Activated CD8-positive, alpha-beta memory T cell treated with anti-CD3 and anti-CD28 coated beads, Interleukin-2, amount 50 U/mL, for 1 hour (primary cell): ENCODE results near the gene SYNC.
"Not testable (repeated sequence)": the region's sequence is repeated elsewhere in the genome, so short reads cannot be mapped to it uniquely, and the experiment has no call there.

Source experiments
- DNase-seq: peaks from one replicate; pipeline ENCODE4 v3.0.0-alpha.2; 2020; ENCODE audit errors: extremely low read depth

SYNC gene

DNA sequence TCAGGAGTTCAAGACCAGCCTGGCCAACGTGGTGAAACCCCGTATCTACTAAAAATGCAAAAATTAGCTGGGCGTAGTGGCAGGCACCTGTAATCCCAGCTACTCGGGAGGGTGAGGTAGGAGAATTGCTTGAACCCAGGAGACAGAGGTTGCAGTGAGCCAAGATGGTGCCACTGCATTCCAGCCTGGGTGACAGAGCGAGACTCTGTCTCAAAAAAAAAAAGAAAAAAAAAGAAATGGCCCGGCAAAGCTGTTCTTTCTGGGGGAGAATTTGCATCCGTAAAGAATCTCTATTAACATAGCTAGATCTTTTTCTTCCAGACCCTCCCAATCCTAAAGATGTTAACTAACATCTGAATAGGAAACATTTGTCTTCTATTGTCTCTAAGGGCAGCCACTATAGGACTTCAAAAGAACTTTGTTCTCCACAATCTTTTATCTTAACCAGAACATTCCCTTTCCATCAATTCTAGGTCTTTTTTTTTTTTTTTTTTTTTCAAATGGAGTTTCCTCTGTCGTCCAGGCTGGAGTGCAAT, 60.2 kb downstream of the SYNC start:
- not testable (repeated sequence) for DNase-seq

DNA sequence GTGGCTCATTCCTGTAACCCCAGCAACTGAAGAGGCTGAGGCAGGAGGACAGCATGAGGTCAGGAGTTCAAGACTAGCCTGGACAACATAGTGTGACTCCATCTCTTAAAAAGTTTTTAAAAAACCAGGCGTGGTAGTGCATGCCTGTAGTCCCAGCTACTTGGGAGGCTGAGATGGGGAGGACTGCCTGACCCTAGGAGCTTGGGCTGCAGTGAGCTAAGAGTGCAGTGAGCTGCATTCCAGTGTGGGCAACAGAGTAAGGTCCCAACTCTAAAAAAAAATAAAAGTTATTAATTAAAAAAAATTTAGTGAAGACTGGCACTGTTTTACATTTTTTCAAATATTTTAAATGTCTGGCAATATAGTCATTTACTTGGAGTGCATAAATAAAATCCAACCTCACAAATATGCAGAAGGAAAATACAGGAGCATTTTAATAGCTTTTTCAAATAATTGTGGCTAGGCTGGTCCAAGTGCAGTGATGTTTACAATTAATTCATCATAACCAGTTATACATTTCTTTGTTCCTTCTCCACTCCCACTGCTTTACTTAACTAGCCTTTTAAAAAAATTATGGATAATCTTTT, 63.0 kb downstream of the SYNC start:
- no peak for DNase-seq

DNA sequence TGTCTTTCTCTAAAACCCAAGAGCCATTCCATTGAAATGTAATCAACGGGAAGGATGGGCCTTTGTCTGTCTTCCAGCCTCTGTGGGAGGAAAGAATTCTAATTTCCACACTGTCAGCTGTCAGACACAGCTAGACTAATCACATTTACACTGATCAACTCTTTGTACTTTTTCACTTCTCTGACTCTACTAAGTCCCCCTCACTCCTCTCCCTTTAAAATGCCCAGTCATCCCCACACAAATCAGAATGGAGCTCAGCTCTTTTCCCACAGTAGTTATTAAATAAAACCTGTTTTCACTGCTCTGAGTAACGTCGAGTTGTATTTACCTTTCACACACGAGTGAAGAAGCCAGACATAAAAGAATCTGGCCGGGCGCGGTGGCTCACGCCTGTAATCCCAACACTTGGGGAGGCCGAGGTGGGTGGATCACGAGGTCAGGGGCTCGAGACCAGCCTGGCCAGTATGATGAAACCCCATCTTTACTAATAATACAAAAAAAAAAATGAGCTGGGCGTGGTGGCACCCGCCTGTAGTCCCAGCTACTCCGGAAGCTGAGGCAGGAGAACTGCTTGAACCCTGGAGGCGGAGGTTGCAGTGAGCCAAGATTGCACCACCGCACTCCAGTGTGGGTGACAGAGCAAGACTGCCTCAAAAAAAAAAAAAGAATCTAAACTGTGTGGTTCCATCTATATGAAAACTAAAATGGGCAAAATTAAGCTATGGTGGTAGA, 65.5 kb downstream of the SYNC start:
- no peak for DNase-seq

DNA sequence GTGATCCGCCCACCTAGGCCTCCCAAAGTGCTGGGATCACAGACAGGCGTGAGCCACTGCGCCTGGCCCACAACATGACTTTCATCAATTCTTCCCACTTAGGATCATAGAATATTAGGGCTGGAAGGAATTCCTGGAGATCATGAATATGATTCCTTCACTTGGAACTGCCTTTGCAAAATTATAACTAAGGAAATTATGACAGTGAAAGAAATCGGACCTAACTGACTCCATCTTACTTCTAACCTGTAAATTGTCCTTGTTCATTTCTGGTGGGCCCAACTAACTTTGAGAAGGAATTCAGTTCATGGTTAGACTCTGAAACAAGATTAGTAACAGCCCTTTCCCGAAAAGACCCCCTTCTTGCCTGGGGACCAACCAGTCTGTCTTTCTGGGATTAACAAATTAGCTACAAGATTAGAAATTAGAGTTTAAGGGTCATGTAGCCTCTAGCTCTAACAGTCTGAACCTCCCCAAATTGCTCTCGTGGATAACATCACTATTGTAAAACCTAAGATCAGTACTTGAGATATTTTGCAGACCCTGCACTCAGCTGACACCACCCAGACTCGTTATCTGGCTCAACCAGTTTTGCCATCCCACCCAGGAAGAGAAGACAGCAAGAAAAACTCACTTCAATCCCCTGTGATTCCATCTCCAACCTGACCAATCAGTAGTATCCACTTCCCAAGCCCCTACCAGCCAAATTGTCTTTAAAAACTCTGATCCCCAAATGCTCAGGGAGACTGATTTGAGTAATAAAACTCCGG, 66.9 kb downstream of the SYNC start:
- no peak for DNase-seq

DNA sequence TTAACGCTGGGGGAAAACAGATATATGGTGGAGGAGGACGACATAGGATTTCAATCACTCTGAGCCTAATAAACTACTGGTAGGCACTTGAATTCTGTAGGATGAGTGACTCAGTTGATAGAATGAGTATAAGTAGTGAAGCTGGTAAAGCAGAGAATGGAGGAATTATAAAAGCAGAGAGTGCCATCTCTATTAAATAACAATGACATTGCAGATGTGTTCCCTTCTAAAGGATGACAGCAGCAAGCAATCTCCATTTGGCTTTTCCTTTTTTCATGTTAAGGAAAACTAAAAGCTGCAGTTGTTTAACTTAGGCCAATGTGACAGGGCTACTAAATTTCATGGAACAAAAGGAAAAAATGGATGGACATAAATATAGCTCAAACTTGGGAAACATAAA, 69.7 kb downstream of the SYNC start:
- no peak for DNase-seq

DNA sequence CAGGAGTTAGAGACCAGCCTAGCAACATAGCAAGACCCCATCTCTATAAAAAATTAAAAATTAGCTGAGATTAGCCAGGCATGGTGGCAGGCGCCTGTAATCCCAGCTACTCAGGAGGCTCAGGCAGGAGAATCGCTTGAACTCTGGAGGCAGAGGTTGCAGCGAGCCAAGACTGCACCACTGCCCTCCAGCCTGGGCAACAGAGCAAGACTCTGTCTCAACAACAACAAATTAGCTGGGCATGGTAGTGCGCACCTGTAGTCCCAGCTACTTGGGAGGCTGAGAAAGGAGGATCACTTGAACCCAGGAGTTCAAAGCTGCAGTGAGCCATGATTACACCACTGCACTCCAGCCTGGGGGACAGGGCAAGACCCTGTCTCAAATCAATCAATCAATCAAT, 72.4 kb downstream of the SYNC start:
- not testable (repeated sequence) for DNase-seq
